Activated CD4-positive, alpha-beta T cell treated with anti-CD3 and anti-CD28 coated beads, Interleukin-2, Interleukin-6, amounts not matched to agents 100 ng/mL and 50 ng/mL, durations not matched to agents 16 hours and 8 hours (primary cell): ENCODE data around the gene FXYD2.

Source experiments
- DNase-seq: peaks from one replicate; pipeline ENCODE4 v3.0.0-alpha.2; 2020

FXYD2 gene

DNA sequence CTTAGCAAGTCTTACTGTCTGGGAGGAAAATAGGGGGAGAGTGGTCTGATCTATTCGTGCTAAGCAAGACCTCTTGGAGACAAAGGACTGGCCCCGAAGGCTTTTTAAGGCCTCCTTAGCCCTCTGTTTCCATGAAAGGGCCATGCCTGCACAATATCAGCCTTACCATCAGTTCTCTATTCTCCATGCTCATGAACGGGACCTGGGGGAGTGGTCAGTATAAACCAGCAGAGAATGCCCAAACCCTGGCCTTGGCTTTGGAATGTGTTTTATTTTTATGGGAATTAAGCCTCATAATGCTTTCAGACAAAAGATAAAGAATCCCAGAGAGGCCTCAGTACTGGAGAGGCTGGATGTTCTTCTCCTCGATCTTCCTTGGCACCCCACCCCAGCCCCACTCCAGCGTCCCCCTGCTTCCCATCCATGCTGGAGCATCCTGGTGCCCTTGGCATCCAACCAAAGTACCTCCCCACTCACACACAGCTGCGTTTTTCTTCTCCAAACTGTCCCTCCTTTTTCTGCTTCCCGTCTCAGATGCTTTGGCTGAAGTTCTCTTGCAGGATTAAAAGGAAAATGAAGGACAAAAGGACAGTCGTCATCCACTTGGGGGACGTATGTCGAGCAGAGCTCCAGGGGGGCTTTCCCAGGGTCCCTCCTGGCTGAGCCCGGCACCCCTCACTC lies 33.3 kb upstream of the FXYD2 start:
- DNase-seq = no peak

DNA sequence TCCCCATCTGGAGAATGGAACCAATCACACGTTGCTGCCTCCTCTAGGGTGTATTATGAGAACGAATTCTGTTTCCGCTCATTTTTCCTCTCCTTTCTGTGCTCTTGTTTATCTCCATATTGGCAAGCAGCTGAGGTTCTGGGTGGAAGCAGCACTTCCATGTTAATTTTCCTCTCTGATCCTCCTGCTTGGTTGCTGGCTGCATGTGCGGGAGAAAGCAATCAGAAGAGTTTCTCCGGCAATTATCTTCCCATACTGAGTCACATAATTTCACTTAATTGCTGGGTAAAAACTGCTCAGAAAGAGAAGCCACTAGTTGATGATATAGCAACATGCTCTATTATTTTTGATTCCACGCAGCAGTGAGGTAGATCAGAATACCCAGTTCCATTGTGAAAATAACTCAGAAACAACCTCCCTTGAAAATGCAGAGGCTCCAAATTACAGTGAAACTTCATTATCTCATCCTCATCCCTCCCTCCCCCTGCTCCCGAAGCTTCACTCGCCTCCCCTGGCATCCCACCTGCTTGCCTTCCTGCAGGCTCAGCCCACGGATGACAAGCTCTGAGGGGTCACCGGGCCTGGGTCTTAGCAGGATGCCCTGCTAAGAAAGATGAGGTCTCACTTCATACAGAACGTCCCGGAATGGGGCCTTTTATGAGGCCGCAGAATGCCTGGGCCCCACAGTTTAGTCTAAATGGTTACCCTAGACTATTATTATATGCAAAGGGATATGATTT lies 31.5 kb upstream of the FXYD2 start:
- DNase-seq = no peak

DNA sequence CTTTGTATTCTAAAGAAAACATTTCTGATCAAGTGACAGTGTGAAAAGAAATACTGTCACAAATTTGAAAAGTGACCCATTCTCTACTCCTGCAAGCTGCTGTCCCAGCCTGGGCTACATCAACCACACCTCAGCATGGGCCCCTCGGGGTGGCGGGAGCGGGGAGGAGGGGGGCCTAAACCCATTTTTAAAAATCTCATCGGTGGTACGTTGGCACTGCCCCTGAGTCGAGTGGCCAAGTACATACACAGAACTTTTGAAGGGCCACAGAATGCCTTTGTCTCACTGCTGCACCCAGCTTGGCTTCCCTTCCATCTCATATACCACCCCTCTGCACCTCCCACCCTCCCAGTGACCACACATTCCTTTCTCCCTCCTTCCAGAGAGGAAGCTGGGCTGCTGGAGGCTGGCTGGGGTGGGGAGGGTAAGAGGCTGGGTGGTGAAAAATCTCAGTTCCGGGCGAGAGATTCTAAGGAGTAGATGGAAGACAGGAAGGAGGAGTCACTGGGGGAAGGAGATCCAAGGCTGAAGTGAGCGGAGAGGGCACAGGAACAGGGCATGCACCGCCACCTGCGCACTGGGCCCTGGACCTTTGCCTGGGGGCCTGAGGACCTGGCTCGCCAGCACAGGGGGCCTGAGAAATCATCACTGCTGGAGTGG lies 30.8 kb upstream of the FXYD2 start:
- no peak for DNase-seq

DNA sequence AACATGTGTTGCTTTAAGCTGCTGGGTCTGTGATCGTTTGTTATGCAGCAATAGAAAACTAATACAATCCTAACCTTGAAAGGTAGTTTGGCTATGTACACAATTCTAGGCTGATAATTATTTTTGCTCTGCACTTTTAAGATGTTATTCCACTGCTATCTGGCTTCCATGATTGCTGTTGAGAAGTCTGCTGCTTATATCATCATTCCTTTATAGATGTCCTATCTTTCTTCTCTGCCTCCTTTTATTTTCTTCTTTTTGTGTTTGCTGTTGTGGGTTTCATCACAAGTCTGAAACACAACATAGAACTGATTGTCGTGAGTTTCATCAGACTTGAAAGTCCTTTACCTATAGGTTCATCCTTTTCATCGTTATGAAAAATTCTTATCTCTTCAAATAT lies 27.8 kb upstream of the FXYD2 start:
- no peak for DNase-seq

DNA sequence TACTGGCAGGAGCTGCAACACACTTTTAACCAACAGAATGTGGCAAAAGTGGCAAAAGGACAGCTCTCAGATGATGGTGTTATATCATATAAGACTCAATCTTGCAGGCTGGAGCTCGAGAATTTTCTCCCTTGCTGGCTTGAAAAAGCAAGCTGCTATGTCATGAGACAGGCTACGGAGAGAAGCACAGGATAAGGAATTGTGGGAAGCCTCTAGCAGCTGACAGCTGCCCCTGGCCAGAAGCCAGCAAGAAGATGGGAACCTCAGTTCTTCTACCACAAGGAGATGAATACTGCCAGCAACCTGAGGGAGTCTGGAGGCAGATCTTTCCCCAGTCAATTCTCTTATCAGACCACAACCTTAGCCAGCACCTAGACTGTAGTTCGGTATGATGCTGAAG lies 27.3 kb upstream of the FXYD2 start:
- DNase-seq = no peak

DNA sequence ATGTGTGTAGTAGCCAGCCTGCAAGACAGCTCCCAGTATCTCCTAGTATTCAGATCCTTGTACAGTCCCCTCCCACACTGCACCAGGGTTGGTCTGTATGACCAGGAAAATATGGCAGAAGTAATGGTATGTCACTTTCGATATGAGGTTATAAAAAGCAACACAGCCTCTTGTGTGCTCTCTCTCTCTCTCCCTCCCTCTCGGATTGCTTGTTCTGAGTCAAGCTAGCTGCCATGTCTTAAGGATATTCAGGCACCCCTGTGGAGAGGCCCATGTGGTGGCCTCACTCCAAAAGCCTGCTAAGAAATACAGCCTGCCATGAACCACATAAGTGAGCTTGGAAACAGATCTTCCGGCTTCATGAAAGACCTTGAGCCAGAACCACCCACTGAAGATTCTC lies 26.6 kb upstream of the FXYD2 start:
- no peak for DNase-seq

DNA sequence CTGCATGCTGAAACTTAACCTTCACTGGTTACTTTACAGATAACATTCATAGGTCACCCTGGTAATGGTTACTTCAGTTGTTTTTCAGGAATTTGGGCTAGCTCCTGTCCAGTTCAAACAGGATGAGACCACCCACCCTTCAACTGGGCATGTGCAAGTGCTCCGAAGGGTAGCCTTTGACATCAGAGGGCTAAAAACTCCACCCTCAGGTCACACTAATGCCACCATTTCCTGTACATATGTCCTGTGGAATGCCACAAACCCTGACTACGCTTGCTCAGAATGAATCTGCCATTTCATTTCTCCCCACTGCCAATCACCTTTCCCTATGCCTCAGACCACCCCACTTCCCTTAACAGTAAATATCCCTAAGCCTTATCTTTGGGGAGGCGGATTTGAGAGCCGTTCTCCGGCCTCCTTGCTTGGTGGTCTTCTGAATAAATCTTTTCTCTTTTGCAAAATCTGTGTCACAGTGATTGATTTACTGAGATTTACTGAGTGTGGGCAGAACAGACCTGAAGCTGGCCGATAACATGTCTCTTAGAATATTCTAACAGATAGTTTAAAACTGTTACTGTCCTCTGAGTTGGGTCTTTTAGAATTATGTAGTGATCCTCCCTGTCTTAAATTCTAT lies 25.4 kb upstream of the FXYD2 start:
- DNase-seq = peak; percentile 11

DNA sequence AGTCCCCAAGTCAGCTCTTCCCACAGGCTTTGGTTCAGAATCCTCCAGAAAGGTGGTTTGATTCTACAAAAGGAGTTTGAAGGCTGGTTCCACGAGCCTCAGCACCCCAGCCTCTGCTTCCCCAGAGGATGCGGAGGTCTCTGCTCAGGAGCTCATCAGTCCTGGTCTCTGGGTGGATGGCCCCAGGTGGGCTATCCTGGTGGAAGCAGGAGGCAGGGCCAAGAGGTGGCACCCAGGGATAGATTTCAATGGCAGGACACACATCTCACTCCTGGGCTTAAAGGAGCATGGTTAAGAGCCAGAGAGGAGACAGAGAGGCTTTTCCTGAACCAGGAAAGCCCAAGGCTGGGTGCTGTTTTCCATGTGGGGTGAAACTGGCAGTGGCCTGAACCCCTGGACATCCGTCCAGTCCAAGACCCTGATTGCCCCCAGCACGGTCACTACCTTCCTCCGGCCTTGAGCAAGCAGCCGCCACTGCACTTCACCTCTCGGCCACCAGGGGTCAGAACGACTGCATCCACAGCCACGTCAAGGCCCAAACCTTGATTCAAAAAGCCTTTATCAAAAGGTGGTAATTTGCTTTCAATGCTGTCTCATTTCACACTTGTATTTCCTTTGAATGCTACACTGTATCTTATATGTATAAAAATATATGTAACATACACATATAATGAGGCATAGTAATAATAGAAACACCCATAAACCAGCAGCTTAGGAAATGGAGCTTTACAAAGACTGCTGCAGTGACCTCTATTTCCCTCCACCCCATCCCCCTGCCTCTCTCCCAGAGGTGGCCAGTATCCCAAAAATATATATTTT lies 19.3 kb upstream of the FXYD2 start:
- DNase-seq = peak; percentile 84

DNA sequence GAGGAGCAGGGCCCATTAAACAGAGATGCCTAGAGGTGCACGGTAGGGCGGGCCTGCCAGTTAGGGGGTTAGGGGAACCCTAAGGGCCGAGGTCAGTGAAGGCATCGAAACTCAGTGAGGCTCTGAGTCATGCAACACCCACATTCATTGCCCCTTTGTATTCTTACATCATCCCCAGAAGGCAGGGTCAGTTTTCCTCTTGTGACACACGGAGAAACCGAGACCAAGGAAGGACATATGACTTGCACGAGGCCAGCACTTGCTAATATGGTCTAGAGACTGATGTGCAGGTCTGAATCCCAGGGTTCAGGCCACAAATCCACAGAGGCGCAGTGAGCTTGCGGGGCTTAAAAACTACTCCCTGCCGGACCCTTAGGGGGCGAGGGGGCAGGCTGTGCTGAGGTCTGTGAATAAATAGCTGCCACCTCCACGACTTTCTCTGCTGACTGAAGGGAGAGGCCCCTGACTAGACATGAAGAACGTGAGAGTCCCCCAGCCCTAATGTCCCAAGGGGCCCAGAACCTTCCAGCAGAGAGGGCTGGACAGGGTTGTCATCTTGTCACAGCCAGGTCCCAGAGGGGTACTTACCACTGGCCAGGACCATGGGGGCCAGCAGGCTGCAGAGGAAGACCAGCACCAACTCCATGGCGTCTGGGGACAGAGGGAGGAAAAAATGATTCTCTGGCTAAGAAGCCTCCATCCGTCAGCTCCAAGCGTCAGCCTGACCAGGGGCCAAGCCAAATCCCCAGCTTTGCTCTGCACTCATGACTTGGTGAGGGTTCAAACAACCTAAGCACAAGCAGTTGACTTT lies 17.8 kb upstream of the FXYD2 start:
- no peak for DNase-seq

DNA sequence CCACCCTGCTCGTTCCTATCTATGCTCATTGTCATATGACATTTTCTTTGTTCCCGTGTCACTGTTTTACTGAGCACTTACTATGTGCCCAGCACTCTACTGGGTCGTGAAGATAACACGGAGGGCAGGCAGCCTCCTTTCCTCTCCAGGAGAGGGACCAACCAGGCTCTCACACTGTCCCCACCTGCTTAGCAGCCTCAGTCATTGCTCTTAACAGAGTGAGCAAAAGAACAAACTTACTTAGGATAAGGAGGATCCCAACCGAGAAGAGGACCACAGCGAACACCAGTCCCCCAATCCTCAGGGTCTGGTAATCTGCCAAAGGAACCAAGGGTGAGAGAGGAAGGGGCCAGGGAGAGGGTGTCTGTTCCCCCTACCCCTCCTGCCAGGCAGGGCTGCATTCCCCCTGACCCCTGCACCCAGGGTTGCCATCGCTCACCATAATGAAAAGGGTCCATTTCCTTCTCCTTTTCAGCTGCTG lies 17.0 kb upstream of the FXYD2 start:
- DNase-seq = no peak

DNA sequence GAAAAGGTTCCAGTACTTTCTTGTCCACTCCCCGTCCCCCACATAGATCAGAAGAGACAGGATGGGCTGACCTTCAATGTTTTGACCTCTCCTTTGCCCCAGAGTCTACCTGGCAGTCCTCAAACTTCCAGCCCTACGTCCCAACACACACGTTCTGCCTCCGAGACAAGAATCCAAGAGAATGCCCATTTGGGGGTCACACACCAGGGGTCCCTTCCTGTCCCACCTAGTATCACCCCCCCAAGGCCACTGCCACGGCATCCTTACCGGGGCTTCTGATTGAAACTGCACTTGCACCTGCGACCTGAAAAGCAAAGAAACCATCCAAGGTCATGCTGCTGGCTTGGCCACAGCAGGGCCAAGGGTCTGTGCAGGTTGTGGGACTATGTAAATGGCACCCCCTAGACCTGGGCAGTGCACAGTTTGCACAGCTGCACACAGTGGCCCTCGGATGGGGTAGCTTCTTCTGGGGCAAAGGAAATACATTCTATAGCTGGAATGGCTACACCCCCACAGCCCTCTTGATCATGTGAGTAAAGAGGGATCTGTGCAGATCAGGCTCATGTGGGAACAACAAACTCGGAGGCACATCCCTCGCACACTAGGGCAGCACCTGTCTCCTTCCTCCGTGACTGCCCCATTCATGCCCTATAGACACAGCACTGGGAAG lies 16.5 kb upstream of the FXYD2 start:
- DNase-seq = no peak

DNA sequence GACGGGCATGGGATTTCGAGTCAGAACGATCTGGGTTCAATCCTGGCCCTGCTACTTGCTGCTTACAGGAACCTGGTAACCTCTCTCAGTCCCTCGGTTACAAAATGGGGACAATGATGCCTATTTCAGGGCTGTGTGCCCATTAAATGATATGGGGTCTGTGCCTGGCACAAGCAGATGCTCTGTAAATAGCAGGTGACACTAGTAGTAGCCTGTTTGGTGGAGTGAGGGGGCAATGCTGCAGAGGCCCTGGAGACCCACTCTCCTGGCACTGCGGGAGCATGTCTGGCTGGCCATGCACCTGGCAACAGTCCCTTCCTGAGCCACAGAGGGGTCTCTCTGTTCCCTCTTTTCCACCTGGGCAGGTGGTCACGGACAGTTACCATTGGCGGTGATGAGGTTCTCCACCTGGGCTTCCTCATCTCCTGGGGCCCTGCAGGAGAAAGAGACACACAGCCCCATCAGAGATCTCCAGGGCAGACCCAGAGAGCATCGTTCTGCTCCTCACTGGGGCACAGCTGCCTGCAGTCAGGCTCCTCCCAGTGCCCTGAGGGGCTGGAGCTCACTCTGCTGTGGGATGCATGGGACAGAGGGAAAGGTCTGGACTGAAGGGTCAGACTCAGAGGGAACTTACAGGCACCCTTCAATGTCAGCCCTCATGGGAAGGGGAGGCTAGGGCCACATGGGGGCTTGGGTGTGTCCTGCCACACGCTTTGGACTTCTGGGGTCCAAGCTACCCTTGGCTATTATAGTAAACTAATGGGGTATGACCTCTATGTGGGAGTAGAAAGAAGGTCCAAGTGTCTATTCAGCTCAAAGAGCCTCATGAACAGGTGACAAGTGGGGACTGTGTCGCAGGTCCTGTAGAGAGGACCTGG lies 15.6 kb upstream of the FXYD2 start:
- no peak for DNase-seq

DNA sequence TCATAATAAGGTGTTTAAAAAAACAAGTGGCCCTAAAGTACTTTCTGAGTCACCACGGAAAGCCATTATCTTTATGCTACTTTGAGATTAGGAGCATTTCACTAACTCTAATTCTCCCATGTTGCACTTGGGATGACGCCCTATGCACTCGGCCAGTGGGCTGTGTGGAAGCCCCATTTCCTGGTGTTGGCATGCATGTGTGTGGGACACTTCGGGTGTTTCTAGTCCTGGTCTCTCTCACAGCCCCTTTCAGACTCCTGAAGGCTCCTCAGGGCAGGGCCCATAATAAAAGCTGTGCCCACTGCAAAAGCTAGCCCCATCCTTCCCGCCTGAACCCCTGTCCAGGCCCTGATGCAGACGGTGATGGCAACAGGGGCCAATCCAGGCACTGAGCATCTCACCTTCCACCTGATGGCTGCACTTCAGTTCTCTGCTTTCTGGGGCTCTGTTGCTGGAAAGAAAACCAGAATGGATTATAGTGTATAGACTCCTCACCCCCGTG lies 14.9 kb upstream of the FXYD2 start:
- no peak for DNase-seq

DNA sequence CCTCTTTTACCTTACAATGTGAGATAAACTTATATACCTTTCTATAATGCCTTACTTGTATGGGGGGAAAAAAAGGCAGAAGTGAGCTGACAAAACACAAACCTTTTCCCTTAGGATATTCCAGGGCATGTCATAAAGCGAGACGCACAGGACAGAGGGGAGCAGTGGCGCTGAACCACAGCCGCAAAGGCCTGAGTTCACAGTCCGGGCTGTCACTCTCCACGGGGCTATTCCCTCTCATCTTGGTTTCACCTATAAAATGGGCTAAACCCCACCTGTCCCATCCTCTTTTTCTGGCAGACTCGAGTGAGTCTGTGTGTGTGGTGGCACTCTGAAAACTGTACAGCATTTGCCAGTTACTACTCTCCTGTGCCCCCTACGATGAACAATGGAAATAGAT lies 14.4 kb upstream of the FXYD2 start:
- DNase-seq = no peak

DNA sequence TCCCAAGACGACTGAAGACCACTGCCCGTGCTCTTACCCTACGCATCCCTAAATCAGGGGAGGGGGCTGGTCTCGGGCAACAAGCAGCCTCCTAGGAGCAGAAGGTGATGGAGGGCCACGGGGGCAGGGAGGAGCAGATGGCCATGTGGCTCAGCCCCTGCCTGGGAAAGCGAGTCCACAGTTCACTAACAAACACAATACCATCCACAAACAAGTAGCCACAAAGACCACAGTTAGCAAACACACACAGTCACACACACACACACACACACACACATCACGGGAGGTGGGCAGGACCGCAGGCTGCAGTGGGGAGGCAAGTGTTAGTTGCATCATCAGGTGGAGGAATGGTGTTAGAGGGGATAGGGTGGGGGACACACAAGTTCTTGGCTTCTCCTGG lies 13.2 kb upstream of the FXYD2 start:
- no peak for DNase-seq

DNA sequence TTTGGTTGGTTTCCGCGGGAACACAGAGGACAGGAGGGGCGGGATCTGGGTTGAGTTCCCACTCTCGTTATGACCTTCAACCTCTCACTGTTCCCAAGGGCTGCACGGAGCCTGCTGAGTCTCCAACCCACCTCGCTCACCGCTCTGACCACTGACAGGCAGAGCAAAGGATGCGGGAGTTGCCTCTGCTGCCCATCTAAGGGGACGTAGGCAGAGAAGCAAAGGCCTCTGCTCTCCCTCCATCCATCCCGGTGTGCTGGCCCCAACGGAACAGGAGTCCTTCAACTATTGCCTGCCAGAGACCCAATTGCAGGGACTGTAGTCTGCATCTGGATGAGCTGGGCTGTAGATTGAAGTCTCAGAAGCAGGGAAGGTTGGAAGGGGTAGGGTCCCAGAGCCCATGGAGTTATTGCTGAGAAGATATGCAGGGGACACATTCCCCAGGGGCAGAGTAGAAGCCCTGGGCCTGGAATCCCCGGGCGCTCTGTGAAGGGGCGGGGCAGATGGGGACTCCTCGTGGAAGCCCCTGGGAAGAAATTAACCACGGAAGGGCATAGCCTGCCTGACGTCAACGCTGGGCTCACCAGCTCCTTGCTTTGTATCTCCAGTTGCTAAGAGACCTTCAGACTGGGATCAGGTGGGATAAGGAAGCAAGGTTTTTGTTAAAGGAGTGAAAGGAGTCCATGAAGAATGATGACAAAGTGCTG lies 12.7 kb upstream of the FXYD2 start:
- DNase-seq = no peak

DNA sequence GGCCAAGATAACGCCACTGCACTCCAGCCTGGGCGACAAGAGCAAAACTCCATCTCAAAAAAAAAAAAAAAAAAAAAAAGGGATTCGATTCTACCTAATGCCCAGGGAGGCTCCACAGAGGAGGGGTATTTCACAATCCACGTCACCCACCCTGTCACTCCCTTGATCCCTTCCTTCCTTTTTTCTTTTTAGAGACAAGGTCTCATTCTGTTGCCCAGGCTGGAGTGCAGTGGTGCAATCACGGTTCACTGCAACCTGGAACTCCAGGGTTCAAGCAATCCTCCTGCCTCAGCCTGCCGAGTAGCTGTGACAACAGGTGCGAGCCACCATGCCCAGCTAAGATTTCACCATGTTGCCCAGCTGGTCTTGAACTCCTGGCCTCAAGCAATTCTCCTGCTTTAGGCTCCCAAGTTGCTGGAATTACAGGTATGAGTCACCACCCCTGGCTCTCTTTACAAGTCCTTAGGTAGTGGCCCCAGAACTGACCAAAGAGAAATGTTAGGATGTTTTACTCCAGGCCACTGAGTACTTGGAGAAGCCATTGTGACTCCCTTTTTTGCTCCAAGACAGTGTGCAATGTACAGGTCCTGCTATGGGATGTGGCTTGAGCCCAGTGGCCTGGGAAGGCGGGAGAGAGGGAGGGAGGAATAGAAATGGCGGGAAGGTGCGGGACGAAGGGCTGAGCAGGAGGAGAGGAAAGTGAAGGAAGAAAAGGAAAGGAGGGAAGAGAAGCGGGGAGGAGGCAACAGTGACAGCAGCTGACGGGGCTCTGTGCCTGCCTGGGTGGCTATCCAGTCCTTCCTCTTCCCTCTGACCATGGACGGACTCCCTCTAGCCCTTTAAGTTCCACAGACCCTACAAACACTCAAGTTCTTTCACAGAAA lies 11.8 kb upstream of the FXYD2 start:
- no peak for DNase-seq

DNA sequence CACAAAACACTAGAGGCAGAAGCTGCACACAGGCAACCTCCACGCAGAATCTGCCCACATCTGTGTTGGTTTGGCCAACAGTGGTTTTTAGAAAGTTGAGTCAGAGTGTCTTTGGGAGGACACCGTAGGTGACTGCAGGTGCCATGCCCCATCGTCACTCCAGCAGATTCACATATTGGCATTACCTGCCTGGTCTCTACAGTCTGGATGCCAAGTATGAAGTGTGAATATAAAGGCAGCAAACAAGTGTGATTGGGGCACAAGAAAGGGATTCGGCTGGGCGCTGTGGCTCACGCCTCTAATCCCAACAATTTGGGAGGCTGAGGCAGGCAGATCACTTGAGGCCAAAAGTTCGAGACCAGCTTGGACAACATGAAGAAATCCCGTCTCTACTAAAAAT lies 11.0 kb upstream of the FXYD2 start:
- DNase-seq = no peak
